Chondrocyte (in vitro differentiated cells): ENCODE results near the gene RNF151. TPM values are rescaled to one million over a fixed set of nuclear protein-coding genes. Genes with fewer than 3 reads are reported as not detected.

ENCODE experiments used
- DNase-seq: peaks from one replicate; pipeline ENCODE4 v3.0.0; 2021; ENCODE audit warnings: mixed read lengths, low spot score
- H3K27ac Mint-ChIP-seq: one replicate; pipeline ENCODE4 v1.8.0; 2021; ENCODE audit warnings: mild to moderate bottlenecking, moderate library complexity, mixed read lengths; ENCODE audit not compliant: unreplicated experiment
- H3K27me3 Mint-ChIP-seq: 2 replicates; pipeline ENCODE4 v1.8.0; 2021; ENCODE audit warnings: low read depth, mixed read lengths
- H3K36me3 Mint-ChIP-seq: 2 replicates; pipeline ENCODE4 v1.8.0; 2021; ENCODE audit warnings: low read depth, mixed read lengths
- H3K4me1 Mint-ChIP-seq: 2 replicates; pipeline ENCODE4 v1.8.0; 2021; ENCODE audit warnings: low read depth, mild to moderate bottlenecking, mixed read lengths
- H3K4me3 Mint-ChIP-seq: one replicate; pipeline ENCODE4 v1.8.0; 2021; ENCODE audit warnings: mild to moderate bottlenecking, moderate library complexity, mixed read lengths; ENCODE audit not compliant: unreplicated experiment
- H3K9me3 Mint-ChIP-seq: 2 replicates; pipeline ENCODE4 v1.8.0; 2021; ENCODE audit warnings: low read depth, mixed read lengths
- CTCF ChIP-seq: fragments of 200-600 bp; sonication (generic); IDR thresholded peaks from 2 replicates; pipeline ENCODE4 v1.5.0; 2021; ENCODE audit warnings: antibody characterized with exemption, mild to moderate bottlenecking, moderate library complexity
- total RNA-seq: library from RNA; stranded (reverse); gene quantifications from 3 replicates; pipeline ENCODE4 v1.2.1, GENCODE V29; 2021

The RNF151 gene
- total RNA-seq, 1 donor from 2014 or later = not detected

- H3K27me3 Mint-ChIP-seq = no peaks in the 10 kb centered on the region
- peak overlapping the region; percentile 96 for H3K4me3 Mint-ChIP-seq
- H3K4me1 Mint-ChIP-seq = peaks cover 24% of the 10 kb centered on the region
- DNase-seq = no peak
- TF ChIP-seq CTCF = no peak
- H3K9me3 Mint-ChIP-seq = no peaks in the 10 kb centered on the region
- H3K36me3 Mint-ChIP-seq = peaks cover 11% of the 10 kb centered on the region
- no peak overlapping the region for H3K27ac Mint-ChIP-seq
Measured at GRCh38 chr16:1972490-1972877, 5.8 kb downstream of the RNF151 start.

GRCh38 chr16:1973461-1974156 is 7.0 kb downstream of the RNF151 start:
- peak overlapping the region; percentile 61 for H3K27ac Mint-ChIP-seq
- peak overlapping the region; percentile 96 for H3K4me3 Mint-ChIP-seq
- H3K27me3 Mint-ChIP-seq = no peaks in the 10 kb centered on the region
- peaks cover 24% of the 10 kb centered on the region for H3K4me1 Mint-ChIP-seq
- H3K9me3 Mint-ChIP-seq = no peaks in the 10 kb centered on the region
- peaks cover 14% of the 10 kb centered on the region for H3K36me3 Mint-ChIP-seq
- no peak for TF ChIP-seq CTCF
- peak; percentile 85 for DNase-seq

- peak; percentile 86 for DNase-seq
- Mint-ChIP-seq H3K4me3 (no peak overlapping the region), H3K36me3 (peaks cover 15% of the 10 kb centered on the region), H3K9me3 (no peaks in the 10 kb centered on the region), H3K4me1 (peaks cover 24% of the 10 kb centered on the region), H3K27me3 (no peaks in the 10 kb centered on the region), H3K27ac (no peak overlapping the region)
- no peak for TF ChIP-seq CTCF
Measured at GRCh38 chr16:1974157-1975070, 7.8 kb downstream of the RNF151 start.

DNA sequence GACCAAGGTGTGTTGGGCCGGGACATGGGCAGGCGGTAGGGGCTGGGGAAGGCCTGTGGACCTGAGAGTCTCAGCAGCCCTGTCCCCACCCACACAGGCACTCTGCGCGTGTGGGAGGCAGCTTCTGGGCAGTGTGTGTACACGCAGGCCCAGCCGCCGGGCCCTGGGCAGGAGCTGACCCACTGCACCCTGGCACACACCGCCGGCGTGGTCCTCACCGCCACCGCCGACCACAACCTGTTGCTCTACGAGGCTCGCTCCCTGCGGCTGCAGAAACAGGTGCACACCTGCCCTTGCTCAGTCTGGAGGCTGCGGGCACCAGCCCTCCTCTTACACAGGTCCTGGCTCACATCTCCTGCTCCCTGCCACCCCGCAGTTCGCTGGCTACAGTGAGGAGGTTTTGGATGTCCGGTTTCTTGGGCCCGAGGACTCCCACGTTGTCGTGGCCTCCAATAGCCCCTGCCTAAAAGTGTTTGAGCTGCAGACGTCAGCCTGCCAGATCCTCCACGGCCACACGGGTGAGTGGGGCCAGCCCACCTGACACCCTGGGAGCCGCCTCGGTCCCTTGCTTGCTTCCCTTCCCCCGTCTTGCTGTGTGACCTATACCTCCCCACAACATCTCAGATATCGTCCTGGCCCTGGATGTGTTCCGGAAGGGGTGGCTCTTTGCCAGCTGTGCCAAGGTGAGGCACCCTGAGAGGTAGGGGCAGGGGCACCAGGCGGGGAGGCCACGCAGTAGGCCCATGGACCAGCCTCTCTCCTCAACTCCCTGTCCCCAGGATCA is 9.0 kb downstream of the RNF151 start:
- Mint-ChIP-seq H3K27ac (no peak overlapping the region), H3K36me3 (peaks cover 16% of the 10 kb centered on the region), H3K9me3 (no peaks in the 10 kb centered on the region), H3K4me3 (no peak overlapping the region), H3K27me3 (no peaks in the 10 kb centered on the region), H3K4me1 (peaks cover 24% of the 10 kb centered on the region)
- no peak for TF ChIP-seq CTCF
- no peak for DNase-seq

- Mint-ChIP-seq H3K9me3 (no peaks in the 10 kb centered on the region), H3K36me3 (peaks cover 16% of the 10 kb centered on the region), H3K27me3 (no peaks in the 10 kb centered on the region), H3K4me3 (no peak overlapping the region), H3K27ac (no peak overlapping the region), H3K4me1 (peaks cover 19% of the 10 kb centered on the region)
- DNase-seq = no peak
- TF ChIP-seq CTCF = no peak
Measured at GRCh38 chr16:1976216-1976520, 9.5 kb downstream of the RNF151 start.
